GM12878 (cell line): ENCODE results near the gene MPPED1. TPM values are rescaled to one million over a fixed set of nuclear protein-coding genes. Genes with fewer than 3 reads are reported as not detected.

Experiments used
- ATF3 ChIP-seq: IDR thresholded peaks from 2 replicates; pipeline ENCODE4 v1.6.1; 2011; ENCODE audit warnings: low read depth, mild to moderate bottlenecking, low read length, moderate library complexity, borderline replicate concordance; ENCODE audit errors: extremely low read depth
- CHD2 ChIP-seq: IDR thresholded peaks from 2 replicates; pipeline ENCODE4 v1.6.1; 2011; ENCODE audit warnings: low read depth, low read length, improper control_type of control experiment, borderline replicate concordance
- CHD4 ChIP-seq: fragments of 200-600 bp; sonication (generic); IDR thresholded peaks from 2 replicates; pipeline ENCODE4 v1.6.1; 2016; ENCODE audit warnings: mild to moderate bottlenecking
- EGR1 ChIP-seq, 2 experiments: IDR thresholded peaks; 1 replicate in 1 of 2; 2 replicates in 1 of 2; pipeline ENCODE4 v1.6.1; 2011 to 2012; ENCODE audit warnings: low read depth in 2 of 2, low read length in 2 of 2, borderline replicate concordance in 1 of 2, mild to moderate bottlenecking in 1 of 2, moderate library complexity in 1 of 2
- ELK1 ChIP-seq: IDR thresholded peaks from 2 replicates; pipeline ENCODE4 v1.6.1; 2012; ENCODE audit warnings: low read depth, low read length, improper control_type of control experiment
- ESRRA ChIP-seq: IDR thresholded peaks from 2 replicates; pipeline ENCODE4 v1.6.1; 2012; ENCODE audit warnings: mild to moderate bottlenecking, low read length, improper control_type of control experiment
- JUND ChIP-seq: IDR thresholded peaks from 2 replicates; pipeline ENCODE4 v1.6.1; 2012; ENCODE audit warnings: low read depth, mild to moderate bottlenecking, low read length, improper control_type of control experiment, moderate library complexity
- KDM1A ChIP-seq: fragments of 200-600 bp; sonication (generic); IDR thresholded peaks from 2 replicates; pipeline ENCODE4 v1.6.1; 2016; ENCODE audit warnings: borderline replicate concordance
- MEF2B ChIP-seq: fragments of 450-650 bp; IDR thresholded peaks from 2 replicates; pipeline ENCODE4 v1.6.1; 2018; ENCODE audit warnings: mild to moderate bottlenecking, moderate library complexity; ENCODE audit not compliant: partially characterized antibody, poor library complexity, severe bottlenecking
- MXI1 ChIP-seq: fragments of 150-350 bp; IDR thresholded peaks from 2 replicates; pipeline ENCODE4 v1.6.1; 2011; ENCODE audit warnings: low read depth, mild to moderate bottlenecking, inconsistent platforms, low read length, improper control_type of control experiment
- PAX5 ChIP-seq: IDR thresholded peaks from 2 replicates; pipeline ENCODE4 v1.6.1; 2011; ENCODE audit warnings: low read depth, low read length, borderline replicate concordance
- SKIL ChIP-seq: fragments of 450-650 bp; IDR thresholded peaks from 2 replicates; pipeline ENCODE4 v1.6.1; 2017; ENCODE audit warnings: mild to moderate bottlenecking, low read depth, inconsistent platforms; ENCODE audit not compliant: poor library complexity, severe bottlenecking
- SMAD5 ChIP-seq: IDR thresholded peaks from 2 replicates; pipeline ENCODE4 v1.6.1; 2016; ENCODE audit warnings: antibody characterized with exemption, low read depth
- SPI1 ChIP-seq: IDR thresholded peaks from 2 replicates; pipeline ENCODE4 v1.6.1; 2011; ENCODE audit warnings: low read depth, mild to moderate bottlenecking, low read length, moderate library complexity, borderline replicate concordance; ENCODE audit not compliant: insufficient read depth
- SRF ChIP-seq, 2 experiments: IDR thresholded peaks; 2 replicates each; pipeline ENCODE4 v1.6.1; 2011; ENCODE audit warnings: low read depth in 2 of 2, low read length in 2 of 2, mild to moderate bottlenecking in 1 of 2, moderate library complexity in 1 of 2
- SUZ12 ChIP-seq: fragments of 200-600 bp; sonication (generic); IDR thresholded peaks from one replicate; pipeline ENCODE4 v1.6.1; 2018; ENCODE audit warnings: antibody characterized with exemption, mild to moderate bottlenecking; ENCODE audit not compliant: unreplicated experiment
- TBL1XR1 ChIP-seq: IDR thresholded peaks from 2 replicates; pipeline ENCODE4 v1.6.1; 2012; ENCODE audit warnings: low read depth, low read length, improper control_type of control experiment
- TCF3 ChIP-seq: IDR thresholded peaks from 2 replicates; pipeline ENCODE4 v1.6.1; 2012; ENCODE audit warnings: low read depth, mild to moderate bottlenecking, low read length, borderline replicate concordance; ENCODE audit not compliant: insufficient read depth
- TCF7 ChIP-seq: IDR thresholded peaks from 2 replicates; pipeline ENCODE4 v1.6.1; 2014; ENCODE audit warnings: antibody characterized with exemption, borderline replicate concordance
- WRNIP1 ChIP-seq: IDR thresholded peaks from 2 replicates; pipeline ENCODE4 v1.6.1; 2011; ENCODE audit warnings: low read depth, low read length, improper control_type of control experiment, borderline replicate concordance
- ZBED1 ChIP-seq: IDR thresholded peaks from 2 replicates; pipeline ENCODE4 v1.6.1; 2016; ENCODE audit warnings: borderline replicate concordance
- ZBTB4 ChIP-seq: fragments of 450-650 bp; formaldehyde crosslinking; IDR thresholded peaks from 2 replicates; pipeline ENCODE4 v1.4.0; 2022; ENCODE audit warnings: mild to moderate bottlenecking, moderate library complexity
- polyA plus RNA-seq, 11 experiments: library from polyadenylated mRNA; depleted of rRNA in 4 of 11; unstranded in 6 of 11; stranded (reverse) in 5 of 11; fragments of >200 nt; fragmentation: Nextera tagmentation in 4 of 11; fragmentation: Illumina TruSeq in 1 of 11; extraction: Ambion mirVana in 4 of 11; extraction: Trizol in 1 of 11; gene quantifications; 1 replicate in 1 of 11; 2 replicates in 10 of 11; pipeline versions ENCODE4 v1.2.1 to v1.2.3, GENCODE V29; 2011 to 2016; ENCODE audit warnings: inconsistent platforms in 2 of 11, missing spikeins in 2 of 11, low read depth in 1 of 11
- total RNA-seq, 4 experiments: library from RNA; depleted of rRNA in 3 of 4; stranded (reverse); fragments of >200 nt in 3 of 4; fragmentation: Illumina TruSeq in 1 of 4; extraction: Trizol in 1 of 4; gene quantifications; 2 replicates each; pipeline versions ENCODE4 v1.2.1 to v1.2.3, GENCODE V29; 2013 to 2021

The MPPED1 gene
- total and polyA plus RNA-seq, 10 of the 15 experiments (the other 5 are each of a cell fraction or from before 2014, with no cell fraction given), result 0.11 TPM; not detected in 9

GRCh38 chr22:43376765-43377547 lies 34.9 kb upstream of the MPPED1 start (continued):
- no peak for TF ChIP-seq TBL1XR1
- TF ChIP-seq MXI1, result no peak
- TF ChIP-seq CHD4, result no peak
- TF ChIP-seq SRF (IDR thresholded peaks at IDR 0.05; ENCODE audit: low read depth in 2 of 2, low read length in 2 of 2), result no peak
- no peak for TF ChIP-seq ZBTB4 (CRISPR knock-in tag)
- peak; percentile 97 for TF ChIP-seq MEF2B
- peak; percentile 99 for TF ChIP-seq SKIL
- TF ChIP-seq EGR1 (IDR thresholded peaks at IDR 0.05; ENCODE audit: borderline replicate concordance in 1 of 2, low read depth in 2 of 2, low read length in 2 of 2), result no peak
- TF ChIP-seq ATF3, result no peak
- no peak for TF ChIP-seq KDM1A
- no peak for TF ChIP-seq JUND
- TF ChIP-seq TCF7, result no peak
- no peak for TF ChIP-seq ZBED1
- no peak for TF ChIP-seq ESRRA
- TF ChIP-seq CHD2, result peak; percentile 56; the same call in 1 of the 2 replicates
- TF ChIP-seq ELK1, result no peak
- TF ChIP-seq SMAD5, result no peak
- no peak for TF ChIP-seq TCF3
- peak; percentile 85 for TF ChIP-seq PAX5
- TF ChIP-seq SPI1, result no peak
- no peak for TF ChIP-seq SUZ12
- TF ChIP-seq WRNIP1, result no peak
